GM21390 (cell line): ENCODE data around the gene RAB3IP.
"Not testable (repeated sequence)": the region's sequence is repeated elsewhere in the genome, so short reads cannot be mapped to it uniquely, and the experiment has no call there.

ENCODE experiments used
- ATAC-seq: cut with Tn5 transposase; IDR thresholded peaks from one replicate; pipeline ENCODE4 v1.9.1; 2021; ENCODE audit not compliant: unreplicated experiment

The RAB3IP gene

DNA sequence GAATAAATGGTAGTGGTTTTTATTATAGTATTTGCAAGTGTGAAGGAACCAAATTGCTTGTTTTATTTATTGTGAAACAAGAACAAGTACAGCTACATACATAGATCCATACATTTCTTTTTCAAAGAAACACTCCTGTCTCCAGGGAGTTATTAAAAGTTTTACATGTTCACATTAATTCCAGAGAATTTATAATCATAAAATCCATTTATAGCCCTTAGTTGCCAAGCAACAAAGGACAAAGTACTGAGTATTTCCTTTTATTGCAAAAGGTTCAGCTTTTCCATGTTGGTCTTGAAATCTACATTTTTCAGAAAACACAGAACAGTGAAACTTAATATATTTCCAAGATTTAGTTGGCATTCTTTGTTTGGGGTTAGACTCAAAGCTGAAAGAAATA, 95.9 kb downstream of the RAB3IP start:
- ATAC-seq, result no peak

GRCh38 chr12:69835081-69835480, 96.4 kb downstream of the RAB3IP start:
- ATAC-seq, result no peak

GRCh38 chr12:69836015-69836414, 97.4 kb downstream of the RAB3IP start:
- no peak for ATAC-seq

- no peak for ATAC-seq
Measured at GRCh38 chr12:69837191-69837590, 98.5 kb downstream of the RAB3IP start.

DNA sequence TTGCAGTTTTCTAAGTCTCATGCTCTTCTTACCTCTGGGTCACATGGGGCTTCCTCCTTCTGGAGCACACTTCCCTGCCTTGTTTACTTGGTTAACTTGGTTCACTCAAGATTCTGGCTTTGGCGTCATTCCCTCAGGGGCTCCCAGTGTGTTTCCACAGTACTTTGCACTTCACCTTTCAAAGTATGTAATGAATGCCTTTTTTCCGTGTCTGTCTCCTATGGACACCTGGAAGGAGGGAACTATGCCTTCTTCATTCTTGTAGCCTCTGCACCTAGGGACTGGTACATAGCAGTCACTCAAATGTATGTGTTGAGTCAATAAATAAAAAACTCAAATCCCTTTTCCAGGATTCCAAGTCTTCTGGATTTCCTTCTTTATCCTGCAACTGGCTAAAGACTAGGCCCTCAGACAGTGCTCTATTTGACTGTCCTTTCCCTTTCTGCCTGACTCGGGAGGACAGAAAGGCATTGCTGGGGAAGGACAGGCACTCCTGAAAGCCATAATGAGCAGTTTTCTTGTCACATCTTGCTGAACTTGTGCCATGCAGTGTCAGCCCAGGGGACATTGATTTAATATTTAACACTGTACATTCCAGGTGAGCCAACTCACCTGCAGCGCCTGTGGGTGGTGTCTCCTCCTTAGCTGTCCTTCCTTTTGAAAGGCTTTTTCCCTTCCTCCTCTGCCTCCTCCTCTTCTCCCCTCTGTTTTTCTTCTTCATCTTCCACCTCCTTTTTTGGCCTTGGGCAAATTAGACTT, 99.2 kb downstream of the RAB3IP start:
- no peak for ATAC-seq

GRCh38 chr12:69840727-69841126, 102.1 kb downstream of the RAB3IP start:
- ATAC-seq, result no peak

GRCh38 chr12:69843608-69844007, 104.9 kb downstream of the RAB3IP start:
- ATAC-seq, result no peak

DNA sequence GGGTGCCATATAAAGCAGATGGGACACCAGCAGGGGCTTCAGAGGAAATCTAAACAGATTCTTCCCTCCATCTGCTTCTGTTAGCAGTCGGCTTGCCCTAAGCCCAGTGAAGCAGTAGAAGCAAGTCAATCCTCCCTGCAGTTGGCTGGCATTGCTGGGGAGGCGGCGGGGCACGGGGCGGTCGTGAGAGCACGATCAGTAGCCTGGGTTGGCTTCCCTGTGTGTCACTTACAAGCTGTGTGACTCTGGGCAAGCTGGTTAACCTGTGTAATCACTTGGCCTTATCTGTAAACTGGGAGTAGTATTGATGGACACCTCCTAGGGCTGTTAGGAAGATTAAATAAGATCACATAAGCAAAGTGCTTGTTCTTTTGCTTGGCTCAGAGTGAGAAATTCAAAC, 105.8 kb downstream of the RAB3IP start:
- ATAC-seq, result no peak

DNA sequence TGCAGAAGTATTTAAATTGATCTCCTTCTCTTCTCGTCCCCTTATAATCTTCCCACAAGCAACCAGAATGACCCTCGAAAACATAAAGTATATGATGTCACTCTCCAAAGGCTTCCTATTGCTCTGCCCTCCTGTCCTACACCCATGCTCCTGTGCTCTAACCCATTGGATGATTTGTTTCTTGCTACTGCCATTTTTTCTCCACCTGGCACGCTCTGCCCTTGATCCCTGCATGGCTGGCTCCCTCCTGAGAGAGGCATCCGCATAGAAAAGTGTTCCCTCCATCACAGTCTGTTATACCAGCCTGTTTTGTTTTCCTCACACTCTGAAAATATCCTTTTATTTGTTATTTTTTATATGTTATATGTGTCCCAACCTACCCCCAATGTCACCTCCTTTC, 106.2 kb downstream of the RAB3IP start:
- ATAC-seq, result no peak

GRCh38 chr12:69846976-69847375, 108.3 kb downstream of the RAB3IP start:
- no peak for ATAC-seq

GRCh38 chr12:69851976-69852375, 113.3 kb downstream of the RAB3IP start:
- ATAC-seq, result no peak

GRCh38 chr12:69853176-69853961, 114.7 kb downstream of the RAB3IP start:
- ATAC-seq, result not testable (repeated sequence)

- no peak for ATAC-seq
Measured at GRCh38 chr12:69866698-69867097, 128.0 kb downstream of the RAB3IP start.

- ATAC-seq, result no peak
Measured at GRCh38 chr12:69868695-69869094, 130.0 kb downstream of the RAB3IP start.

GRCh38 chr12:69872804-69873203, 134.1 kb downstream of the RAB3IP start:
- ATAC-seq, result no peak
